MCF 10A (cell line): Measurements from ENCODE around the gene FUCA1. TPM values are rescaled to one million over a fixed set of nuclear protein-coding genes. Genes with fewer than 3 reads are reported as not detected.

Experiments
- BruUV-seq: library from RNA; stranded (reverse); fragments of 400-500 nt; replicated peaks from 2 replicates; lab custom pipeline; 2021; lab: Mats Ljungman, UMichigan
- CTCF ChIA-PET: fragments of 300-600 bp; sonication (Branson Sonifier 250); formaldehyde crosslinking; extraction: SDS; loops from one replicate; lab custom pipeline; 2021; ENCODE audit warnings: antibody characterized with exemption, inconsistent platforms; lab: Yijun Ruan, JAX
- POLR2A ChIA-PET: fragments of 300-600, 350-650 bp; sonication (Branson Sonifier 250); formaldehyde crosslinking; extraction: SDS; loops from one replicate; lab custom pipeline; 2020; ENCODE audit warnings: antibody characterized with exemption, inconsistent platforms; lab: Yijun Ruan, JAX
- DNase-seq: peaks from one replicate; pipeline ENCODE4 v3.0.0-alpha.2; 2018; ENCODE audit not compliant: unreplicated experiment
- H3K27ac Mint-ChIP-seq: one replicate; pipeline ENCODE4 v1.8.0; 2022; ENCODE audit warnings: mild to moderate bottlenecking, low read depth, mixed read lengths; ENCODE audit not compliant: unreplicated experiment
- H3K27me3 Mint-ChIP-seq: one replicate; pipeline ENCODE4 v1.8.0; 2022; ENCODE audit warnings: mixed read lengths; ENCODE audit not compliant: insufficient read depth, unreplicated experiment
- H3K36me3 Mint-ChIP-seq: one replicate; pipeline ENCODE4 v1.8.0; 2022; ENCODE audit warnings: mild to moderate bottlenecking, moderate library complexity, mixed read lengths; ENCODE audit not compliant: insufficient read depth, unreplicated experiment
- H3K4me1 Mint-ChIP-seq: one replicate; pipeline ENCODE4 v1.8.0; 2022; ENCODE audit warnings: mixed read lengths; ENCODE audit not compliant: insufficient read depth, unreplicated experiment
- H3K4me3 Mint-ChIP-seq: one replicate; pipeline ENCODE4 v1.8.0; 2022; ENCODE audit warnings: mild to moderate bottlenecking, moderate library complexity, mixed read lengths; ENCODE audit not compliant: unreplicated experiment
- H3K9me3 Mint-ChIP-seq: one replicate; pipeline ENCODE4 v1.8.0; 2022; ENCODE audit warnings: mixed read lengths; ENCODE audit not compliant: unreplicated experiment
- intact Hi-C: fragments of 100-400 bp; cut with micrococcal nuclease; formaldehyde crosslinking; loops from 2 replicates; pipeline ENCODE4 v1.14.1; 2022
- total RNA-seq: library from RNA; stranded (reverse); gene quantifications from 2 replicates; pipeline ENCODE4 v1.2.3, GENCODE V29; 2022
- TF ChIP-seq, protein P1 (sequence below): fragments of 200-600 bp; IDR thresholded peaks from one replicate; pipeline ENCODE4 v1.8.0; 2022; ENCODE audit warnings: antibody characterized with exemption, mild to moderate bottlenecking; ENCODE audit not compliant: unreplicated experiment

FUCA1 gene
- total RNA-seq, 1 experiment from 2014 or later, result 7.9 TPM

DNA sequence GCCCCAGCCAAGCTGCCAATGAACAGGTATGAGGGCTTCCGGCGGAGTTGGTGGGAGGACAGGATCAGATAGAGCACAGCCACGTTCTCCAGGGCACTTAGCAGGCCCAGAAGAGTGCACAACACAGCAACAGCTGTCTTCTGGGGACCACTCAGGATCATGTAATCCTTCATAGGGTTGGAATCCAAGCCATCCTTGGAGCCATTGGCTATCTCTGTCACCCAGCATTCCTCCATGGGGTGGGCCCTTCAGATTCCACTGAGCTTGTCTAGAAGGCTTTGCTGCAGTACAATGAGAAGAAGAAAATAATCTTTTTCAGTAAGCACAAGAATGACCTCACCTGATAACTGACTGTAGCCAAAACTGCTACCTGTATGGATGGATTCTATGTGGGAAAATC is 7.3 kb upstream of the FUCA1 start:
- DNase-seq, result no peak
- ChIA-PET CTCF (interaction anchor here (0.5 to 0.6 kb wide), 2 partner anchors 32 to 104 kb away, joined by 3 to 4 read pairs; no protein-coding TSS in a partner anchor), POLR2A (no interaction called here)
- TF ChIP-seq, protein P1, sequence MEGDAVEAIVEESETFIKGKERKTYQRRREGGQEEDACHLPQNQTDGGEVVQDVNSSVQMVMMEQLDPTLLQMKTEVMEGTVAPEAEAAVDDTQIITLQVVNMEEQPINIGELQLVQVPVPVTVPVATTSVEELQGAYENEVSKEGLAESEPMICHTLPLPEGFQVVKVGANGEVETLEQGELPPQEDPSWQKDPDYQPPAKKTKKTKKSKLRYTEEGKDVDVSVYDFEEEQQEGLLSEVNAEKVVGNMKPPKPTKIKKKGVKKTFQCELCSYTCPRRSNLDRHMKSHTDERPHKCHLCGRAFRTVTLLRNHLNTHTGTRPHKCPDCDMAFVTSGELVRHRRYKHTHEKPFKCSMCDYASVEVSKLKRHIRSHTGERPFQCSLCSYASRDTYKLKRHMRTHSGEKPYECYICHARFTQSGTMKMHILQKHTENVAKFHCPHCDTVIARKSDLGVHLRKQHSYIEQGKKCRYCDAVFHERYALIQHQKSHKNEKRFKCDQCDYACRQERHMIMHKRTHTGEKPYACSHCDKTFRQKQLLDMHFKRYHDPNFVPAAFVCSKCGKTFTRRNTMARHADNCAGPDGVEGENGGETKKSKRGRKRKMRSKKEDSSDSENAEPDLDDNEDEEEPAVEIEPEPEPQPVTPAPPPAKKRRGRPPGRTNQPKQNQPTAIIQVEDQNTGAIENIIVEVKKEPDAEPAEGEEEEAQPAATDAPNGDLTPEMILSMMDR, result no peak
- no TSS peak for BruUV-seq
- H3K36me3 Mint-ChIP-seq, result peaks cover 4% of the 10 kb centered on the region
- no peaks in the 10 kb centered on the region for H3K27me3 Mint-ChIP-seq
- no peak overlapping the region for H3K4me3 Mint-ChIP-seq
- intact Hi-C loops, result no loop called here
- H3K4me1 Mint-ChIP-seq, result no peaks in the 10 kb centered on the region
- no peak overlapping the region for H3K27ac Mint-ChIP-seq
- no peaks in the 10 kb centered on the region for H3K9me3 Mint-ChIP-seq

DNA sequence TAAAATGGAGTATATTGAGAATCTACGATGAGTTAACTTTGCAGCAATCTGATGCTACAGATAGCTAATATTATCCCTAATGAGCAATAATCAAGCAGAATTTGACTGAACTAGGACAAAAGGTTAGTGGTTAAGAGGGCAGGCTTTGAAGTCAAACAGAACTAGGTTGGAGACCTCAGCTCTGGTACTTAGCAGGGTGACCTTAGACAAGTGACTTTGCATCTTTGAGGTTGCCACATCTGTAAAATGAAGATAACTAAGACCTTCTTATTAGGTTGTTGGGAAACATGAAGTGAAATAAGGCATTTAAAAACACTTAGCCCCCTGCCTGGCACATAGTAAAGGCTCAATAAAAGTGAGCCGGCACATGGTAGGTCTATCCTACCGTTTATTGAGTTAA is 4.3 kb upstream of the FUCA1 start:
- BruUV-seq, result no TSS peak
- Mint-ChIP-seq H3K4me3 (no peak overlapping the region), H3K27me3 (peaks cover 16% of the 10 kb centered on the region), H3K36me3 (no peaks in the 10 kb centered on the region), H3K27ac (no peak overlapping the region), H3K9me3 (no peaks in the 10 kb centered on the region), H3K4me1 (peaks cover 12% of the 10 kb centered on the region)
- ChIA-PET POLR2A (interaction anchor here (0.6 to 0.8 kb wide), 2 partner anchors 44 to 46 kb away, joined by 3 to 4 read pairs; no protein-coding TSS in a partner anchor), CTCF (interaction anchor here (0.7 to 1.5 kb wide), 2 partner anchors 62 to 67 kb away, joined by 4 read pairs; no protein-coding TSS in a partner anchor)
- intact Hi-C loops, result no loop called here
- no peak for DNase-seq
- TF ChIP-seq, protein P1, result no peak

DNA sequence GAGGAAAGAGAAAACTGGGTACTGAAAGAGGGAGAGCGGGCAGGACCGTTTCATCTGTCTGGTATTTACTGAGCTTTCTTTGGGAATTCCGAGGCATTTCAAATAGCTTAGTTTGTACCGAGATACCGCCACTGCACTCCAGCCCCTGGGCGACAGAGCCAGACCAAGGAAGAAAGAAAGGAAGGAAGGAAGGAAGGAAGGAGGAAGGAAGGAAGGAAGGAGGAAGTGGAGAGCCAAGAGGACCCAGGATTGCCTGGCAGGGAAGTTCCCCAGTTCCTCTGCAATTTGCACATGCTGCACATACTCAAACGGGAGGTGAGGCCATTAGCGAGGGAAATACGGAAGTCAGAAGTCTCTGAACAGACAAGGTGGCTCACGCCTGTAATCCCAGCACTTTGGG is 961 bp upstream of the FUCA1 start:
- peaks cover 30% of the 10 kb centered on the region for H3K4me1 Mint-ChIP-seq
- ChIA-PET POLR2A (interaction anchor here (0.6 to 1.1 kb wide), 3 partner anchors 17 to 76 kb away, joined by 3 to 4 read pairs (median 4); partner anchors contain the start of gene HMGCL), CTCF (interaction anchor here (0.6 to 3.4 kb wide), 13 partner anchors 9 to 277 kb away, joined by 3 to 16 read pairs (median 3); partner anchors contain the start of gene PITHD1)
- H3K9me3 Mint-ChIP-seq, result no peaks in the 10 kb centered on the region
- no peak for DNase-seq
- no peak overlapping the region for H3K27ac Mint-ChIP-seq
- H3K27me3 Mint-ChIP-seq, result peaks cover 16% of the 10 kb centered on the region
- TF ChIP-seq, protein P1, result no peak
- peak overlapping the region; percentile 70 for H3K4me3 Mint-ChIP-seq
- H3K36me3 Mint-ChIP-seq, result peaks cover 3% of the 10 kb centered on the region
- intact Hi-C loops, result no loop called here
- BruUV-seq, result no TSS peak

DNA sequence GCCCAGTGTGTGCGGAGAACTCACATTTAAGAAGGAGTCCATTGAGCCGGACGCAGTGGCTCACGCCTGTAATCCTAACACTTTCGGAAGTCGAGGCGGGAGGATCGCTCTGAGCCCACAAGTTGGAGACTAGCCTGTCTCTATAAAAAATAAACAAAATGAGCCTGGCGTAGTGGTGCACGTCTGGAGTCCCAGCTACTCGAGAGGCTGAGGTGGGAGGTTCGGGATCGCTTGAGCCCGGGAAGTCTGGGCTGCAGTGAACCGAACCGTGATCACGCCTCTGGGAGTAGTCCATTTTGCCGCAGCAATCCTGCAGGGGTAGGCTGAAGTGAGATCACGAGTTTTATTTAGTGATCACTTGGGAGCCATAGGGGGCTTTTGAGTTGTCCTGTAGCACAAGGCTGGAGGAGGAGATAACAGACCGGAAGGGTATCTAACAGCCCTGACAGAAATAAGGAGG is 497 bp upstream of the FUCA1 start:
- peak overlapping the region; percentile 40 for H3K27ac Mint-ChIP-seq
- peak overlapping the region; percentile 70 for H3K4me3 Mint-ChIP-seq
- H3K27me3 Mint-ChIP-seq, result peaks cover 16% of the 10 kb centered on the region
- no TSS peak for BruUV-seq
- DNase-seq, result no peak
- ChIA-PET CTCF (interaction anchor here (0.6 to 3.4 kb wide), 11 partner anchors 9 to 277 kb away, joined by 3 to 16 read pairs (median 3); partner anchors contain the start of gene PITHD1), POLR2A (interaction anchor here (0.6 to 1.2 kb wide), 3 partner anchors 10 to 76 kb away, joined by 3 to 4 read pairs (median 4); partner anchors contain the start of gene HMGCL)
- TF ChIP-seq, protein P1, result peak; percentile 16
- peaks cover 30% of the 10 kb centered on the region for H3K4me1 Mint-ChIP-seq
- no peaks in the 10 kb centered on the region for H3K9me3 Mint-ChIP-seq
- peaks cover 6% of the 10 kb centered on the region for H3K36me3 Mint-ChIP-seq
- intact Hi-C loops, result loop anchor here (1.0 kb wide), 1 partner anchor 59 kb away; no protein-coding TSS in a partner anchor
